HG03432 (cell line): ENCODE results near the gene HES5.

ENCODE experiments used
- ATAC-seq: cut with Tn5 transposase; IDR thresholded peaks from one replicate; pipeline ENCODE4 v1.9.1; 2021; ENCODE audit warnings: mild to moderate bottlenecking, moderate library complexity; ENCODE audit not compliant: unreplicated experiment

The HES5 gene

GRCh38 chr1:2502661-2503553 is 27.2 kb downstream of the HES5 start:
- ATAC-seq = no peak

GRCh38 chr1:2502210-2502609 is 27.9 kb downstream of the HES5 start:
- no peak for ATAC-seq

GRCh38 chr1:2501820-2502119 is 28.3 kb downstream of the HES5 start:
- no peak for ATAC-seq

GRCh38 chr1:2501041-2501819 is 28.8 kb downstream of the HES5 start:
- ATAC-seq = no peak

GRCh38 chr1:2499986-2500596 is 30.0 kb downstream of the HES5 start:
- no peak for ATAC-seq

- ATAC-seq = no peak
Measured at GRCh38 chr1:2499260-2499659, 30.8 kb downstream of the HES5 start.

GRCh38 chr1:2498648-2499047 is 31.4 kb downstream of the HES5 start:
- no peak for ATAC-seq

- no peak for ATAC-seq
Measured at GRCh38 chr1:2497891-2498290, 32.2 kb downstream of the HES5 start.

GRCh38 chr1:2496746-2497145 is 33.3 kb downstream of the HES5 start:
- no peak for ATAC-seq

- ATAC-seq = peak; percentile 65
Measured at GRCh38 chr1:2496087-2496622, 33.9 kb downstream of the HES5 start.

GRCh38 chr1:2495546-2495945 is 34.5 kb downstream of the HES5 start:
- ATAC-seq = no peak

GRCh38 chr1:2495026-2495425 is 35.0 kb downstream of the HES5 start:
- no peak for ATAC-seq

- no peak for ATAC-seq
Measured at GRCh38 chr1:2494323-2494693, 35.8 kb downstream of the HES5 start.

GRCh38 chr1:2493691-2494322 is 36.3 kb downstream of the HES5 start:
- ATAC-seq = no peak

- no peak for ATAC-seq
Measured at GRCh38 chr1:2493218-2493617, 36.8 kb downstream of the HES5 start.

GRCh38 chr1:2492091-2492490 is 38.0 kb downstream of the HES5 start:
- no peak for ATAC-seq

- ATAC-seq = no peak
Measured at GRCh38 chr1:2489615-2490014, 40.4 kb downstream of the HES5 start.

- ATAC-seq = no peak
Measured at GRCh38 chr1:2488688-2489087, 41.4 kb downstream of the HES5 start.

GRCh38 chr1:2486558-2486957 is 43.5 kb downstream of the HES5 start:
- ATAC-seq = no peak

- ATAC-seq = no peak
Measured at GRCh38 chr1:2486041-2486440, 44.0 kb downstream of the HES5 start.

- ATAC-seq = no peak
Measured at GRCh38 chr1:2483970-2484369, 46.1 kb downstream of the HES5 start.
